NCI-H69 (cell line): ENCODE measurements around the gene SOX13.
A peak's percentile ranks its signal among the peaks of the same experiment; 100 is the strongest.

ENCODE experiments used
- DNase-seq: peaks from one replicate; lab custom pipeline; 2025; lab: John Stamatoyannopoulos, UW

SOX13 gene

GRCh38 chr1:204108312-204109141 is 35.6 kb downstream of the SOX13 start:
- peak; percentile 94 for DNase-seq

- no peak for DNase-seq
These were observed 38.1 kb downstream of the SOX13 start for GRCh38 chr1:204110894-204111633.

GRCh38 chr1:204112876-204113730 is 40.2 kb downstream of the SOX13 start:
- DNase-seq = no peak

GRCh38 chr1:204113896-204114295 is 41.0 kb downstream of the SOX13 start:
- DNase-seq = no peak

- no peak for DNase-seq
These were observed 41.7 kb downstream of the SOX13 start for GRCh38 chr1:204114606-204115005.

GRCh38 chr1:204115116-204115515 is 42.2 kb downstream of the SOX13 start:
- no peak for DNase-seq

- no peak for DNase-seq
These were observed 43.6 kb downstream of the SOX13 start for GRCh38 chr1:204116539-204116938.

GRCh38 chr1:204121840-204122555 is 49.1 kb downstream of the SOX13 start:
- DNase-seq = no peak

- peak; percentile 14 for DNase-seq
These were observed 50.5 kb downstream of the SOX13 start for GRCh38 chr1:204123376-204123775.

- no peak for DNase-seq
These were observed 51.7 kb downstream of the SOX13 start for GRCh38 chr1:204124639-204125038.

GRCh38 chr1:204125759-204126351 is 52.9 kb downstream of the SOX13 start:
- no peak for DNase-seq

- no peak for DNase-seq
These were observed 53.5 kb downstream of the SOX13 start for GRCh38 chr1:204126386-204126785.

- DNase-seq = no peak
These were observed 54.0 kb downstream of the SOX13 start for GRCh38 chr1:204126956-204127355.

- peak; percentile 82 for DNase-seq
These were observed 54.8 kb downstream of the SOX13 start for GRCh38 chr1:204127597-204128242.

- peak; percentile 31 for DNase-seq
These were observed 55.6 kb downstream of the SOX13 start for GRCh38 chr1:204128464-204128963.

GRCh38 chr1:204128964-204129896 is 56.3 kb downstream of the SOX13 start:
- DNase-seq = peak; percentile 77

GRCh38 chr1:204130178-204130577 is 57.3 kb downstream of the SOX13 start:
- peak; percentile 73 for DNase-seq

- DNase-seq = peak; percentile 29
These were observed 58.3 kb downstream of the SOX13 start for GRCh38 chr1:204130981-204131892.
